Stimulated activated CD4-positive, alpha-beta T cell treated with anti-CD3 and anti-CD28 coated beads, Interleukin-4, amount 100 ng/mL, for 48 hours (primary cell): ENCODE results near the gene TRPM5.
"Not testable (repeated sequence)": the region's sequence is repeated elsewhere in the genome, so short reads cannot be mapped to it uniquely, and the experiment has no call there.

Experiments used
- DNase-seq, 2 donors: peaks; one replicate each; pipeline ENCODE4 v3.0.0-alpha.2; 2020; ENCODE audit warnings: low read depth in 2 of 2

Gene TRPM5

GRCh38 chr11:2443881-2444820 lies at the start of gene TRPM5:
Gene TRPM5 (minus strand): TSS chr11:2444514. CDS start chr11:2423036, 21,478 bp downstream.
- DNase-seq, result peak; percentile 69 to 84

GRCh38 chr11:2489083-2489482 lies 44.8 kb upstream of the TRPM5 start:
- DNase-seq, result no peak

GRCh38 chr11:2488004-2488403 lies 43.7 kb upstream of the TRPM5 start:
- DNase-seq, result no peak

GRCh38 chr11:2484576-2485125 lies 40.3 kb upstream of the TRPM5 start:
- DNase-seq, result no peak

GRCh38 chr11:2483426-2483825 lies 39.1 kb upstream of the TRPM5 start:
- no peak for DNase-seq

GRCh38 chr11:2482745-2483144 lies 38.4 kb upstream of the TRPM5 start:
- no peak for DNase-seq

- DNase-seq, result no peak
Measured at GRCh38 chr11:2482204-2482603, 37.9 kb upstream of the TRPM5 start.

- no peak for DNase-seq
Measured at GRCh38 chr11:2481253-2481652, 36.9 kb upstream of the TRPM5 start.

GRCh38 chr11:2480874-2481220 lies 36.5 kb upstream of the TRPM5 start:
- DNase-seq, result no peak

- not testable (repeated sequence) for DNase-seq
Measured at GRCh38 chr11:2480067-2480873, 36.0 kb upstream of the TRPM5 start.

GRCh38 chr11:2477936-2478335 lies 33.6 kb upstream of the TRPM5 start:
- no peak for DNase-seq

GRCh38 chr11:2477254-2477653 lies 32.9 kb upstream of the TRPM5 start:
- no peak for DNase-seq

- DNase-seq, result no peak
Measured at GRCh38 chr11:2475136-2475918, 31.0 kb upstream of the TRPM5 start.

- DNase-seq, result no peak
Measured at GRCh38 chr11:2474059-2474901, 30.0 kb upstream of the TRPM5 start.

- DNase-seq, result no peak
Measured at GRCh38 chr11:2473361-2474058, 29.2 kb upstream of the TRPM5 start.

- DNase-seq, result no peak
Measured at GRCh38 chr11:2472428-2473186, 28.3 kb upstream of the TRPM5 start.

- DNase-seq, result no peak
Measured at GRCh38 chr11:2471804-2472096, 27.4 kb upstream of the TRPM5 start.

GRCh38 chr11:2471048-2471803 lies 26.9 kb upstream of the TRPM5 start:
- no peak for DNase-seq

- DNase-seq, result no peak
Measured at GRCh38 chr11:2470495-2470894, 26.2 kb upstream of the TRPM5 start.
